ENCODE data around the gene SMO.

The SMO gene

DNA sequence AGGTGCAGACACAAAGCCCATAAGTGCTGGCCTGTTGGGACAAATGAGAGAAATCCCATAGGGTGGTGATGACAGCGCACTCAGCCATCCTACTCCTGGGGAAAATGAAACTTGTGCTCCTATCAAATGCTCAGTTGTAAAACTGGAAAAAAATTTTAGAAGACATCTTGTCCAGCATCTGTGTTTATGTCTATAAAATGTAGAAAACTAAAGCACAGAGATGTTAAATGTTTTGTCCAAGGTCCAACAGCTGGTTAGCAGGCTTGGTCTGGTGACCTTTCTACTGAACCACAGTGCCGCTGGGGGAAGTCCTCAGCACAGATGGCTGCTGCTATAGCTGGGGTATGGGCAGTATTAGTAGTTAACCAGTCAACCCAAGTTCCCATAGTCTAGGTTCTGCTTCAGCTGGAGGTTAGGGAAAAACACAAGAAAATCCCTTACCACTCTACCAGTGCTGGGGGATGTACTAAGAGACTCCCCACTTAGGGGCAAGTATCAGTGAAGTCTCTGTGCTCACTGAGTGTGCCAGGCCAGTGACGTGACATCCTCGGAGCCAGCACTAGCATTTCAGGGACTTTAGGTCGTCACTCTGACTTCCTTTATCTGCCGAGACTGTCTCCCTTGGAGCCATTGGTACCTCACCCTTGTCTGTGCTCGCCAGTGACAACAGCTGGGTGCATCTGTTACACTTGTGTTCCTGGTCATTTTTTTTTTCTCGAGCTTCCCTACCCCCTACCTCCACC lies 42.0 kb upstream of the SMO start:
- no peak overlapping the region for H3K27ac ChIP-seq
- TF ChIP-seq, protein P1, sequence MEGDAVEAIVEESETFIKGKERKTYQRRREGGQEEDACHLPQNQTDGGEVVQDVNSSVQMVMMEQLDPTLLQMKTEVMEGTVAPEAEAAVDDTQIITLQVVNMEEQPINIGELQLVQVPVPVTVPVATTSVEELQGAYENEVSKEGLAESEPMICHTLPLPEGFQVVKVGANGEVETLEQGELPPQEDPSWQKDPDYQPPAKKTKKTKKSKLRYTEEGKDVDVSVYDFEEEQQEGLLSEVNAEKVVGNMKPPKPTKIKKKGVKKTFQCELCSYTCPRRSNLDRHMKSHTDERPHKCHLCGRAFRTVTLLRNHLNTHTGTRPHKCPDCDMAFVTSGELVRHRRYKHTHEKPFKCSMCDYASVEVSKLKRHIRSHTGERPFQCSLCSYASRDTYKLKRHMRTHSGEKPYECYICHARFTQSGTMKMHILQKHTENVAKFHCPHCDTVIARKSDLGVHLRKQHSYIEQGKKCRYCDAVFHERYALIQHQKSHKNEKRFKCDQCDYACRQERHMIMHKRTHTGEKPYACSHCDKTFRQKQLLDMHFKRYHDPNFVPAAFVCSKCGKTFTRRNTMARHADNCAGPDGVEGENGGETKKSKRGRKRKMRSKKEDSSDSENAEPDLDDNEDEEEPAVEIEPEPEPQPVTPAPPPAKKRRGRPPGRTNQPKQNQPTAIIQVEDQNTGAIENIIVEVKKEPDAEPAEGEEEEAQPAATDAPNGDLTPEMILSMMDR (conservative IDR thresholded peaks at IDR 0.05; ENCODE audit: low read depth, low read length): no peak
- no peak overlapping the region for H3K9ac ChIP-seq
- 0 out of 2 replicates have a peak overlapping the region, but pooled peaks have one; percentile 49 for H3K4me2 ChIP-seq
- no peaks in the 10 kb centered on the region for H4K20me1 ChIP-seq (ENCODE audit: insufficient read depth)
- H3K4me1 ChIP-seq (ENCODE audit: low read depth, poor library complexity, severe bottlenecking): peaks cover 18% of the 10 kb centered on the region
- H2AFZ ChIP-seq (ENCODE audit: low read depth): no peak overlapping the region
- H3K36me3 ChIP-seq (ENCODE audit: insufficient read depth): no peaks in the 10 kb centered on the region
- H3K4me3 ChIP-seq (IDR thresholded peaks at IDR 0.05; ENCODE audit: insufficient read depth, low read depth, low read length): no peak overlapping the region
- H3K27me3 ChIP-seq (ENCODE audit: insufficient read depth, low read depth): no peaks in the 10 kb centered on the region
- H3K79me2 ChIP-seq (ENCODE audit: insufficient read depth, low read depth): no peaks in the 10 kb centered on the region

DNA sequence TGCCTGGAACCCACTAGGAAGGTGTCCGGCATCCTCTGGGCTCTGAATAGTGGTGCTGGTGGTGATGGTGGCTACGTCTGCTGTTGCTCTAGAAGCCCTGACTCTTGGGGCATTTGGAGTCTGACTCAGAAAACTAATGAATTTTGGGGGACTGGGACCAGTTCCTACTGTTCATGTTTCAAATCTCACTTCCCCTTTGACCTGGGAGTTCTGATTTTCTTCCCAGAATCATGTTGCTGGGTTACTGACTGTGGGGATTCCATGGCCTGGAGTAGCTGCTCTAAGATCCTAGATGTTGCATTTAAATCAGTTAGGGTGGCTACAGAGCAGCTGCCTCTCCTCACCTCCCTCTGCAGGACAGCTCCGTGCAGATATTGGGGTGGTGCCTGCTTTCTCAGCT lies 40.7 kb upstream of the SMO start:
- Histone ChIP-seq H2AFZ (ENCODE audit: low read depth) (no peak overlapping the region), H3K79me2 (ENCODE audit: insufficient read depth, low read depth) (no peaks in the 10 kb centered on the region), H3K9ac (no peak overlapping the region), H4K20me1 (ENCODE audit: insufficient read depth) (no peaks in the 10 kb centered on the region), H3K4me3 (IDR thresholded peaks at IDR 0.05; ENCODE audit: insufficient read depth, low read depth, low read length) (no peak overlapping the region), H3K27me3 (ENCODE audit: insufficient read depth, low read depth) (no peaks in the 10 kb centered on the region), H3K4me2 (no peak overlapping the region), H3K36me3 (ENCODE audit: insufficient read depth) (no peaks in the 10 kb centered on the region), H3K4me1 (ENCODE audit: low read depth, poor library complexity, severe bottlenecking) (peaks cover 18% of the 10 kb centered on the region), H3K27ac (no peak overlapping the region)
- TF ChIP-seq, protein P1 (conservative IDR thresholded peaks at IDR 0.05; ENCODE audit: low read depth, low read length): no peak

DNA sequence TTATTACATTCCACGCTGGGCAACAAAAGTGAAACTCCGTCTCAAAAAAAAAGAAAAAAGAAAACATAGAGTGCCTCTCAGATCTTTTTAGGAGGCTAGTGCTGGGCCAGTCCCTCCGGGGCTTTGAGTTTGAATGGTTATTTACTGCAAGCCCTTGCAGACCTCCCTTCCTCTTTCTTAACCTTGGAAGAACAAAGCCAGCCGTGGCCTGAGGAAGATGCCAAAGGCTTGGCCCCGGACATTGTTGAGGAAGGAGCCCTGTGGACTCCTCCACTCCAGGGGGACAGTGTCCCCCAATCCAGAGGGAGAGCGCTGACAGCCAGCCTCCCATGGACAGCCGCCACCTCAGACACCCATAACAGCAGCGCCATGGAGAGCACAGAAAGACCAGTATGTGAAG lies 38.9 kb upstream of the SMO start:
- no peak overlapping the region for H3K27ac ChIP-seq
- no peaks in the 10 kb centered on the region for H3K79me2 ChIP-seq (ENCODE audit: insufficient read depth, low read depth)

DNA sequence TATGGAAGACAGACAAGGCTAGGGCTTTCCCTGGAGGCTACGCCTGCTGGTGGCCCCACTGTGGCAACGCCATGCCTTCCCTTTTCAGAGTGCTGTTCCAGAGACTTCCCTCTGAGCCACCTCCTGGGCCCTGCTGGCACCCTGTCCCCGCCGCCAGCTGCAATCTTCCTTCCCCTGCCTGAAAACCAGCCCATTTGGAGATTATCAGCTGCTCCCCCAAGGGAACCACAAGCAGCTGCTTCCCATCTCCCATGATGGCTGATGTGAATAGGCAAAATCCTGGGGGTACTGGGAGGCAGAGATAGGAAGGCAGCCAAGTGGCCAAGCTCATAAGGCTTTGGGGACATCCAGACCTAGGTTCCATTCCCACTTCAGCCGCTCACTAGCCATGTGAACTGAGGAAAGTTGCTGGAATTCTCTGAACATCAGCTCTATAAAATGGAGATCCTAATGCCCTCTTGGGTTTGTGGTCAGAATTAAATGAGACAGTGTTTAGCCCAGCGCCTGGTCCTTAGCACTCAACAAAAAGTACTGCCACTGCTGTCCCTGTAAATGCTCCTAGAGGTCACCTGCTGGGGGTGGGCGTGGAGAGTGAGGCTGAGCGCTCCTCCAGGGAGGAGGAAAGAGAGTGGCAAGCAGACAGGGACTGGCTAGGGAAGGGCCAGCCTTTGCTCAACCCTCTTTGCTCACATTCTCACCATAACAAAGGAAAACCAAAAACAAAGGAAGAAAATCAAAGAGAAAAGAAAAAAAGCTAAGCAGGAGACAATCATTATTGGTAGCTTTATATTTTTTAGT lies 38.0 kb upstream of the SMO start:
- Histone ChIP-seq H3K27ac (no peak overlapping the region), H3K27me3 (ENCODE audit: insufficient read depth, low read depth) (no peaks in the 10 kb centered on the region), H4K20me1 (ENCODE audit: insufficient read depth) (no peaks in the 10 kb centered on the region), H3K79me2 (ENCODE audit: insufficient read depth, low read depth) (no peaks in the 10 kb centered on the region), H3K4me1 (ENCODE audit: low read depth, poor library complexity, severe bottlenecking) (peaks cover 11% of the 10 kb centered on the region), H3K4me2 (no peak overlapping the region), H3K36me3 (ENCODE audit: insufficient read depth) (no peaks in the 10 kb centered on the region), H3K9ac (no peak overlapping the region), H3K4me3 (IDR thresholded peaks at IDR 0.05; ENCODE audit: insufficient read depth, low read depth, low read length) (no peak overlapping the region), H2AFZ (ENCODE audit: low read depth) (no peak overlapping the region)
- TF ChIP-seq, protein P1 (conservative IDR thresholded peaks at IDR 0.05; ENCODE audit: low read depth, low read length): no peak

More for the DNA sequence above, 38.9 kb upstream of the SMO start:
- no peaks in the 10 kb centered on the region for H3K27me3 ChIP-seq (ENCODE audit: insufficient read depth, low read depth)
- H3K9ac ChIP-seq: no peak overlapping the region
- H3K4me2 ChIP-seq: no peak overlapping the region
- H4K20me1 ChIP-seq (ENCODE audit: insufficient read depth): no peaks in the 10 kb centered on the region
- H3K36me3 ChIP-seq (ENCODE audit: insufficient read depth): no peaks in the 10 kb centered on the region
- no peak overlapping the region for H2AFZ ChIP-seq (ENCODE audit: low read depth)
- no peak overlapping the region for H3K4me3 ChIP-seq (IDR thresholded peaks at IDR 0.05; ENCODE audit: insufficient read depth, low read depth, low read length)
- TF ChIP-seq, protein P1 (conservative IDR thresholded peaks at IDR 0.05; ENCODE audit: low read depth, low read length): no peak
- H3K4me1 ChIP-seq (ENCODE audit: low read depth, poor library complexity, severe bottlenecking): peaks cover 14% of the 10 kb centered on the region

All from KMS-11 (cell line).